OCI-LY7 (cell line): Measurements from ENCODE around the gene TMEM270.

ENCODE experiments used
- EZH2phosphoT487 ChIP-seq: fragments of 200-600 bp; sonication (generic); IDR thresholded peaks from 2 replicates; pipeline ENCODE4 v1.6.1; 2018; ENCODE audit warnings: low read depth, borderline replicate concordance, mild to moderate bottlenecking, mixed run types, antibody characterized with exemption, low read length, moderate library complexity, mixed read lengths
- TF ChIP-seq, protein P1 (sequence below): fragments of 200-600 bp; sonication (generic); conservative IDR thresholded peaks from 2 replicates; pipeline ENCODE4 v1.5.1; 2014; ENCODE audit warnings: mild to moderate bottlenecking, antibody characterized with exemption, low read length, moderate library complexity, mixed read lengths

DNA sequence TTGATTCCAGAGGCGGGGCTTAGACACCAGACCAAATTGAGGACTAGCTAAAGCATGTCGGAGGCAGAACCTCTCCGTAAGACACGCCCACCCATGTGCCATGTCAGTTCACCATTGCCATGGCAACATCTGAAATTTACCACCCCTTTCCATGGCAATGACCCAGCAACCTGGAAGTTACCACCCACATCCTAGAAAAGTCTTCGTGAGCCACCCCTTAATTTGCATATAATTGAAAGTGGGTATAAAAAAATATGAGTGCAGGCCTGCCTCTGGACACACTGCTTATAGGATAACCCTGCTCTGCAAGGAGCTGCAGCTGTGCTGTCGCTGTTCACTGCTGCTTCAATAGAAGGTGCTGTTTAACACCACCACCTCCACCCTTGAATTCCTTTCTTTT lies 28.0 kb downstream of the TMEM270 start:
- TF ChIP-seq, protein P1, sequence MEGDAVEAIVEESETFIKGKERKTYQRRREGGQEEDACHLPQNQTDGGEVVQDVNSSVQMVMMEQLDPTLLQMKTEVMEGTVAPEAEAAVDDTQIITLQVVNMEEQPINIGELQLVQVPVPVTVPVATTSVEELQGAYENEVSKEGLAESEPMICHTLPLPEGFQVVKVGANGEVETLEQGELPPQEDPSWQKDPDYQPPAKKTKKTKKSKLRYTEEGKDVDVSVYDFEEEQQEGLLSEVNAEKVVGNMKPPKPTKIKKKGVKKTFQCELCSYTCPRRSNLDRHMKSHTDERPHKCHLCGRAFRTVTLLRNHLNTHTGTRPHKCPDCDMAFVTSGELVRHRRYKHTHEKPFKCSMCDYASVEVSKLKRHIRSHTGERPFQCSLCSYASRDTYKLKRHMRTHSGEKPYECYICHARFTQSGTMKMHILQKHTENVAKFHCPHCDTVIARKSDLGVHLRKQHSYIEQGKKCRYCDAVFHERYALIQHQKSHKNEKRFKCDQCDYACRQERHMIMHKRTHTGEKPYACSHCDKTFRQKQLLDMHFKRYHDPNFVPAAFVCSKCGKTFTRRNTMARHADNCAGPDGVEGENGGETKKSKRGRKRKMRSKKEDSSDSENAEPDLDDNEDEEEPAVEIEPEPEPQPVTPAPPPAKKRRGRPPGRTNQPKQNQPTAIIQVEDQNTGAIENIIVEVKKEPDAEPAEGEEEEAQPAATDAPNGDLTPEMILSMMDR = no peak
- no peak for TF ChIP-seq EZH2phosphoT487
